Endothelial cell of umbilical vein (primary cell): ENCODE data around the gene CLIP3. TPM values are rescaled to one million over a fixed set of nuclear protein-coding genes. Genes with fewer than 3 reads are reported as not detected.

Experiments used
- BruUV-seq: library from RNA; stranded (reverse); fragments of 400-500 nt; replicated peaks from 2 replicates; lab custom pipeline; 2021; lab: Mats Ljungman, UMichigan
- CTCF ChIA-PET: fragments of 300-600, 350-600 bp; sonication (Branson Sonifier 250); formaldehyde crosslinking; loops from one replicate; lab custom pipeline; 2021; ENCODE audit warnings: antibody characterized with exemption, inconsistent platforms; lab: Charles Lee
- POLR2A ChIA-PET: fragments of 300-600, 350-600 bp; sonication (Branson Sonifier 250); formaldehyde crosslinking; loops from one replicate; lab custom pipeline; 2021; ENCODE audit warnings: antibody characterized with exemption, inconsistent platforms; lab: Charles Lee
- DNase-seq: peaks from one replicate; pipeline ENCODE4 v3.0.0-alpha.2; 2011; ENCODE audit warnings: low read depth, low spot score
- FAIRE-seq: peaks from 2 replicates; lab custom pipeline; 2011; peaks lifted over from hg19 to GRCh38; lab: Jason Lieb, UNC
- H2AFZ ChIP-seq: 2 replicates; pipeline ENCODE4 v1.6.0; 2012; ENCODE audit warnings: low read depth, low read length, control low read depth, inconsistent platforms
- H3K27ac ChIP-seq: 2 replicates; pipeline ENCODE4 v1.5.1; 2011; ENCODE audit warnings: low read depth, mild to moderate bottlenecking, control low read depth, low read length, moderate library complexity; ENCODE audit not compliant: insufficient read depth
- H3K27me3 ChIP-seq, 2 experiments: 2 replicates each; pipeline versions ENCODE4 v1.6.0 to v1.6.1; 2011; ENCODE audit warnings: low read length in 2 of 2, mixed read lengths in 1 of 2; ENCODE audit not compliant: control insufficient read depth in 2 of 2, insufficient read depth in 2 of 2
- H3K36me3 ChIP-seq, 2 experiments: 2 replicates in 1 of 2; 3 replicates in 1 of 2; pipeline ENCODE4 v1.5.1; 2011; ENCODE audit warnings: low read length in 2 of 2, mild to moderate bottlenecking in 1 of 2, moderate library complexity in 1 of 2; ENCODE audit not compliant: control insufficient read depth in 2 of 2, insufficient read depth in 2 of 2; ENCODE audit errors: extremely low read depth in 1 of 2
- H3K4me1 ChIP-seq: 3 replicates; pipeline ENCODE4 v1.5.1; 2011; ENCODE audit warnings: mild to moderate bottlenecking, low read length; ENCODE audit not compliant: control insufficient read depth, insufficient read depth; ENCODE audit errors: extremely low read depth
- H3K4me2 ChIP-seq: 2 replicates; pipeline ENCODE4 v1.6.1; 2011; ENCODE audit warnings: low read length, control low read depth, mixed read lengths; ENCODE audit not compliant: insufficient read depth
- H3K4me3 ChIP-seq, 3 experiments: fragments of 200-600 bp in 1 of 3; sonication (generic), shearing (Covaris generic) in 1 of 3; replicated peaks in 1 of 3; 2 replicates each; pipeline ENCODE4 v1.5.1; 2011 to 2016; ENCODE audit warnings: control low read depth in 3 of 3, low read length in 3 of 3, mild to moderate bottlenecking in 2 of 3, inconsistent platforms in 1 of 3, low read depth in 1 of 3, moderate library complexity in 1 of 3; ENCODE audit not compliant: insufficient read depth in 1 of 3
- H3K79me2 ChIP-seq: 2 replicates; pipeline ENCODE4 v1.6.0; 2012; ENCODE audit warnings: low read length, inconsistent platforms; ENCODE audit not compliant: control insufficient read depth, insufficient read depth
- H3K9ac ChIP-seq: replicated peaks from 2 replicates; pipeline ENCODE3; 2011; ENCODE audit warnings: low read length, control low read depth; ENCODE audit not compliant: insufficient read depth; ENCODE audit errors: extremely low read depth
- H3K9me1 ChIP-seq: replicated peaks from 3 replicates; pipeline ENCODE4 v1.6.0; 2011; ENCODE audit warnings: mild to moderate bottlenecking, low read length; ENCODE audit not compliant: control insufficient read depth, insufficient read depth; ENCODE audit errors: extremely low read depth
- H3K9me3 ChIP-seq: replicated peaks from 2 replicates; pipeline ENCODE4 v1.5.1; 2012; ENCODE audit warnings: low read length, inconsistent platforms; ENCODE audit not compliant: control insufficient read depth, insufficient read depth
- H4K20me1 ChIP-seq: replicated peaks from 2 replicates; pipeline ENCODE3; 2011; ENCODE audit warnings: mild to moderate bottlenecking, low read length; ENCODE audit not compliant: control insufficient read depth, insufficient read depth; ENCODE audit errors: extremely low read depth
- CTCF ChIP-seq, 2 donors: IDR thresholded peaks; 1 replicate in 1 of 2; 2 replicates in 1 of 2; pipeline ENCODE4 v1.5.1; 2011; ENCODE audit warnings: low read length in 2 of 2, mild to moderate bottlenecking in 2 of 2, moderate library complexity in 2 of 2, control low read depth in 1 of 2, inconsistent platforms in 1 of 2, low read depth in 1 of 2; ENCODE audit not compliant: insufficient read depth in 1 of 2; ENCODE audit errors: extremely low read depth in 1 of 2
- EZH2 ChIP-seq: IDR thresholded peaks from 2 replicates; pipeline ENCODE4 v1.6.1; 2012; ENCODE audit warnings: borderline replicate concordance, low read depth, mild to moderate bottlenecking, moderate library complexity, low read length, inconsistent platforms; ENCODE audit not compliant: severe bottlenecking
- FOS ChIP-seq: IDR thresholded peaks from 2 replicates; pipeline ENCODE4 v1.6.1; 2011; ENCODE audit warnings: mild to moderate bottlenecking, low read length, moderate library complexity, borderline replicate concordance; ENCODE audit not compliant: insufficient read depth
- GATA2 ChIP-seq: IDR thresholded peaks from 2 replicates; pipeline ENCODE4 v1.7.0; 2011; ENCODE audit warnings: low read depth, mild to moderate bottlenecking, moderate library complexity, mixed read lengths, low read length; ENCODE audit not compliant: insufficient read length, insufficient read depth
- JUN ChIP-seq: IDR thresholded peaks from 2 replicates; pipeline ENCODE4 v1.6.1; 2011; ENCODE audit warnings: borderline replicate concordance, low read depth; ENCODE audit not compliant: insufficient read length, insufficient read depth
- MAX ChIP-seq: IDR thresholded peaks from 2 replicates; pipeline ENCODE4 v1.6.1; 2011; ENCODE audit not compliant: insufficient read depth, insufficient read length
- MYC ChIP-seq: IDR thresholded peaks from one replicate; pipeline ENCODE4 v1.6.1; 2011; ENCODE audit warnings: mild to moderate bottlenecking, low read depth, low read length
- POLR2A ChIP-seq: IDR thresholded peaks from 2 replicates; pipeline ENCODE4 v1.6.1; 2012; ENCODE audit warnings: low read depth, mild to moderate bottlenecking, control low read depth, low read length
- POLR2AphosphoS5 ChIP-seq: IDR thresholded peaks from 2 replicates; pipeline ENCODE4 v1.6.1; 2012; ENCODE audit warnings: low read depth, mild to moderate bottlenecking, control low read depth, low read length, moderate library complexity; ENCODE audit not compliant: insufficient read depth
- dilution Hi-C: fragments of 300-500 bp; cut with MboI; formaldehyde crosslinking; loops from one replicate; pipeline ENCODE4 v1.15.0; 2019; ENCODE audit warnings: low sequenced_read_pairs; ENCODE audit not compliant: extremely low pct_ligation_motif_present
- intact Hi-C: fragments of 100-400 bp; cut with micrococcal nuclease; formaldehyde crosslinking; loops from one replicate; pipeline ENCODE4 v1.10.0; 2022
- polyA plus RNA-seq, 4 experiments: library from polyadenylated mRNA; depleted of rRNA in 3 of 4; stranded (reverse) in 3 of 4; unstranded in 1 of 4; fragments of >200 nt; gene quantifications; 2 replicates each; pipeline versions ENCODE4 v1.2.1 to v1.2.3, GENCODE V29; 2011 to 2012; ENCODE audit warnings: missing spikeins in 1 of 4
- total RNA-seq: library from RNA; stranded (reverse); gene quantifications from 2 replicates; pipeline ENCODE4 v1.2.3, GENCODE V29; 2021

The CLIP3 gene
- total and polyA plus RNA-seq, 2 donors (not counting 3 experiments of a cell fraction or from before 2014, with no cell fraction given) = 7.0 to 24.4 TPM

GRCh38 chr19:36001605-36002004, 31.1 kb downstream of the CLIP3 start:
- Histone ChIP-seq H3K79me2 (no peaks in the 10 kb centered on the region), H3K9me1 (no peaks in the 10 kb centered on the region), H2AFZ (no peak overlapping the region), H3K9me3 (no peaks in the 10 kb centered on the region), H3K9ac (no peak overlapping the region), H3K27ac (no peak overlapping the region), H3K4me2 (no peak overlapping the region), H3K4me3 (no peak overlapping the region), H4K20me1 (no peaks in the 10 kb centered on the region), H3K4me1 (no peaks in the 10 kb centered on the region), H3K27me3 (no peaks in the 10 kb centered on the region), H3K36me3 (peaks cover 0 to 2% of the 10 kb centered on the region in 2 experiments)
- no peak for FAIRE-seq
- ChIA-PET POLR2A (interaction anchor here (0.6 kb wide), 1 partner anchor 418 kb away, joined by 5 read pairs; no protein-coding TSS in a partner anchor), CTCF (interaction anchor here (1.6 kb wide), 1 partner anchor 10 kb away, joined by 3 read pairs; no protein-coding TSS in a partner anchor)
- intact Hi-C loops = no loop called here
- dilution Hi-C loops = no loop called here
- no TSS peak for BruUV-seq
- no peak for DNase-seq
- TF ChIP-seq CTCF (IDR thresholded peaks at IDR 0.05; ENCODE audit: extremely low read depth in 1 of 2, insufficient read depth in 1 of 2, low read depth in 1 of 2, low read length in 2 of 2) = no peak
- TF ChIP-seq JUN = no peak
- no peak for TF ChIP-seq POLR2AphosphoS5
- no peak for TF ChIP-seq FOS
- TF ChIP-seq POLR2A = no peak
- no peak for TF ChIP-seq GATA2
- TF ChIP-seq MAX = no peak
- no peak for TF ChIP-seq EZH2
- TF ChIP-seq MYC = no peak
